GM19328 (cell line): ENCODE measurements around the gene NSUN7.
"Not testable (repeated sequence)": the region's sequence is repeated elsewhere in the genome, so short reads cannot be mapped to it uniquely, and the experiment has no call there.

Source experiments
- ATAC-seq: cut with Tn5 transposase; IDR thresholded peaks from one replicate; pipeline ENCODE4 v1.9.1; 2021; ENCODE audit warnings: mild to moderate bottlenecking, moderate library complexity; ENCODE audit not compliant: unreplicated experiment

The NSUN7 gene

GRCh38 chr4:40812856-40813255 lies 63.1 kb downstream of the NSUN7 start:
- no peak for ATAC-seq

GRCh38 chr4:40817157-40817556 lies 67.4 kb downstream of the NSUN7 start:
- not testable (repeated sequence) for ATAC-seq

GRCh38 chr4:40820101-40820500 lies 70.3 kb downstream of the NSUN7 start:
- no peak for ATAC-seq

- ATAC-seq: no peak
Observed at GRCh38 chr4:40822420-40823166, 72.8 kb downstream of the NSUN7 start.

GRCh38 chr4:40825014-40825838 lies 75.5 kb downstream of the NSUN7 start:
- no peak for ATAC-seq

GRCh38 chr4:40826821-40827220 lies 77.1 kb downstream of the NSUN7 start:
- ATAC-seq: no peak

GRCh38 chr4:40827758-40828157 lies 78.0 kb downstream of the NSUN7 start:
- ATAC-seq: no peak

GRCh38 chr4:40828661-40829060 lies 78.9 kb downstream of the NSUN7 start:
- ATAC-seq: no peak

- no peak for ATAC-seq
Observed at GRCh38 chr4:40829586-40829985, 79.8 kb downstream of the NSUN7 start.

GRCh38 chr4:40831146-40831907 lies 81.6 kb downstream of the NSUN7 start:
- ATAC-seq: no peak

- no peak for ATAC-seq
Observed at GRCh38 chr4:40832175-40832574, 82.4 kb downstream of the NSUN7 start.

GRCh38 chr4:40833212-40833611 lies 83.5 kb downstream of the NSUN7 start:
- ATAC-seq: no peak

- no peak for ATAC-seq
Observed at GRCh38 chr4:40837094-40837870, 87.5 kb downstream of the NSUN7 start.

GRCh38 chr4:40838742-40839141 lies 89.0 kb downstream of the NSUN7 start:
- no peak for ATAC-seq

GRCh38 chr4:40840255-40840984 lies 90.7 kb downstream of the NSUN7 start:
- no peak for ATAC-seq

GRCh38 chr4:40840985-40841571 lies 91.3 kb downstream of the NSUN7 start:
- no peak for ATAC-seq

- no peak for ATAC-seq
Observed at GRCh38 chr4:40842318-40842717, 92.6 kb downstream of the NSUN7 start.

- no peak for ATAC-seq
Observed at GRCh38 chr4:40842725-40843423, 93.1 kb downstream of the NSUN7 start.

- no peak for ATAC-seq
Observed at GRCh38 chr4:40843696-40844095, 93.9 kb downstream of the NSUN7 start.
